A172 (cell line): ENCODE data around the gene TRUB1. TPM values are rescaled to one million over a fixed set of nuclear protein-coding genes. Genes with fewer than 3 reads are reported as not detected.
A peak's percentile ranks its signal among the peaks of the same experiment; 100 is the strongest.
"Not testable (repeated sequence)": the region's sequence is repeated elsewhere in the genome, so short reads cannot be mapped to it uniquely, and the experiment has no call there.

Experiments
- DNase-seq: peaks from one replicate; pipeline ENCODE4 v3.0.0-alpha.2; 2015; ENCODE audit warnings: low spot score
- total RNA-seq: library from RNA; depleted of rRNA; stranded (reverse); fragments of >200 nt; shearing (Covaris generic); gene quantifications from 2 replicates; pipeline ENCODE4 v1.2.3, GENCODE V29; 2014

Gene TRUB1
- total RNA-seq, 1 experiment from 2014 or later: 63.4 TPM

- DNase-seq: peak; percentile 93
Observed at GRCh38 chr10:114925587-114926586, 12.1 kb upstream of the TRUB1 start.

GRCh38 chr10:114928818-114929217, 9.2 kb upstream of the TRUB1 start:
- DNase-seq: peak; percentile 29

- no peak for DNase-seq
Observed at GRCh38 chr10:114930320-114930719, 7.7 kb upstream of the TRUB1 start.

DNA sequence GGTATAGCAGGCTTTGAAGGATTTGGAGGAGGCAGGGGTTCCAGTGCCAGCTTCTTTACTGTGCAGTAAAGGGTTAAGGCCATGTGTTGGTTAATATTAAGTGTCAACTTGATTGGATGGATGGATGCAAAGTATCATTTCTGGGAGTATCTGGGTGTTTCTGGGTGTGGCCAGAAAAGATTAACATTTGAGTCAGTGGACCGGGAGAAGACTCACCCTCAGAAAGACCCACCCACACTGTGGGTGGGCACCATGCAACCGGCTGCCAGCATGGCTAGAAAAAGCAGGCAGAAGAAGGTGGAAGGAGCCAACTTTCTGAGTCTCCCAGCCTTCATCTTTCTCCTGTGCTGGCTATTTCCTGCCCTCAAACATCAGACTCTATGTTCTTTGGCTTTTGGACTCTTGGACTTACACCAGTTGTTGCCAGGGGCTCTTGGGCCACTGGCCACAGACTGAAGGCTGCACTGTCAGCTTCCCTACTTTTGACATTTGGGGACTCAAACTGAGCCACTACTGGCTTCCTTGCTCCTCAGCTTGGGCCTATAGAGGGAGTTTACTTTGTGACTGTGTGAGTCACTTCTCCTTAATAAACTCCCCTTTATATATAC, 6.8 kb upstream of the TRUB1 start:
- no peak for DNase-seq

DNA sequence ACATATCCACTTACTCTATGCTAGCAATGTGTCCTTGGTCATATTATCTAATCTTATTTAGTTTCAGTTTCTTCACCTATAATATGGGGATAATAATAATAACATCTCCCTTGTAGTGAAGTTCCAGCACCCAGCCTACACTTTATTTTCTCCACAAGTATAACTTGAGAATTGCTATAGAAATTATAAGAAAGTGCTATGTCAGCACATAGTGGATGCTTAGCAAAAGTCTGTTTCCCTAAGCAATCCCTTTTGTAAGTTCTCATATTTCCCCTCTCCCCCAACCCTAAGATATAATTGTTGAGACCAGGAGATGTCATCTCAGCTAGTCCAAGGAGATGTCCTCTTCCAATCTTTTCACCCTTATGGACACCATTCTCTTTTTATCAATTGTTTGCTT, 5.8 kb upstream of the TRUB1 start:
- no peak for DNase-seq

GRCh38 chr10:114932945-114933344, 5.0 kb upstream of the TRUB1 start:
- DNase-seq: no peak

- no peak for DNase-seq
Observed at GRCh38 chr10:114933588-114933987, 4.4 kb upstream of the TRUB1 start.

DNA sequence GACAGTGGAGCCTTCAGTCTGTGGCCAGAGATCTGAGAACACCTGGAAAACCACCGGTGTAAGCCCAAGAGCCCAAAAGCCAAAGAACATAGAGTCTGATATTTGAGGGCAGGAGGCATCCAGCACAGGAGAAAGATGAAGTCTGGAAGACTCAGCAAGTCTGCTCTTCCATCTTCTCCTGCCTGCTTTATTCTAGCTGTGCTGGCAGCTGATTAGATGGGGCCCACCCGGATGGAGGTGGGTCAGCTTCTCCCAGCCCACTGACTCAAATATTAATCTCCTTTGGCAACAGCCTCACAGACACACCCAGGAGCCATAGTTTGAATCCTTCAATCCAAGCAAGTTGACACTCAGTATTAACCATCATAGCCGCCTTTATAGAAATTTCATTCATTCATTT, 4.0 kb upstream of the TRUB1 start:
- DNase-seq: not testable (repeated sequence)

- no peak for DNase-seq
Observed at GRCh38 chr10:114938856-114939193, 830 bp downstream of the TRUB1 start.

DNA sequence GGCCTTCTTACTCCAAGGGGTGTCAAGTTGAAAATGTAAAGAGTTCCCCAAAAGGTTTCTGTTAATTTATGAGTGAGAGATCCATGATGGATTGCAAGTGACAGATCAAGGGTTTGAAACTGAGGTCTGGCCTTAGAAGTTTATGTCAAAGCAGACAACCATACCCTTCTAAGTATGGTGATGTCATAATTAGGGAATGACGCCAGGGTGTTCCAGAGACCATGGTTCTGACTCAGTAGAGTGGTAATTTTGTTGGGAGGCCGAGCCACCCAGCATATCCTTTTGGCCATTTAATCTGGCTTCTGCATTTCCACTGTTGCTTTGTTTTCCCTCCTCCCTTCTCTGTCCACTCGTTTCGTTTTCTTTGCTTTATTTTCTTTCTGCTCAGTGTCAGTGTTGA, 2.7 kb downstream of the TRUB1 start:
- peak; percentile 21 for DNase-seq

GRCh38 chr10:114943000-114943399, 5.0 kb downstream of the TRUB1 start:
- no peak for DNase-seq

GRCh38 chr10:114953047-114953446, 15.1 kb downstream of the TRUB1 start:
- DNase-seq: no peak

GRCh38 chr10:114955984-114956383, 18.0 kb downstream of the TRUB1 start:
- no peak for DNase-seq

GRCh38 chr10:114956466-114956865, 18.5 kb downstream of the TRUB1 start:
- no peak for DNase-seq

GRCh38 chr10:114957122-114957521, 19.1 kb downstream of the TRUB1 start:
- no peak for DNase-seq

- DNase-seq: no peak
Observed at GRCh38 chr10:114957673-114958072, 19.7 kb downstream of the TRUB1 start.

- no peak for DNase-seq
Observed at GRCh38 chr10:114962441-114962840, 24.4 kb downstream of the TRUB1 start.

DNA sequence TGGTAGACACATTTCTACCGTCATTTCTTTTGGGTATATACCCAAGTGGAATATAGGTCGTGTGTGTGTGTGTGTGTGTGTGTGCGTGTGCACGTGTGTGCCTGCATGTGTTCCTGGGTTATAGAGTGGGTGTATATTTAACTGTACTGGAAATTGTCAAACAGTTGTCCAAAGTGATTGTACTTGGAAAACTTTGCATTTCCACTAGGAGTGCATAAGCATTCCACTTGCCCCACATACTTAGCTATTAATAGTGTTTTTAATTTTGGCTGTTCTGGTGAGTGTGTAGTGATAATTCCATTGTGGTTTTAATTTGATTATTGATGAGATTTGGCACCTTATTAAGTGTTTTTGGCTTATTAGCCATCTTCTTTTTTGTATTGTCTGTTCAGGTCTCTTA, 25.9 kb downstream of the TRUB1 start:
- no peak for DNase-seq

GRCh38 chr10:114967071-114967470, 29.1 kb downstream of the TRUB1 start:
- DNase-seq: no peak

DNA sequence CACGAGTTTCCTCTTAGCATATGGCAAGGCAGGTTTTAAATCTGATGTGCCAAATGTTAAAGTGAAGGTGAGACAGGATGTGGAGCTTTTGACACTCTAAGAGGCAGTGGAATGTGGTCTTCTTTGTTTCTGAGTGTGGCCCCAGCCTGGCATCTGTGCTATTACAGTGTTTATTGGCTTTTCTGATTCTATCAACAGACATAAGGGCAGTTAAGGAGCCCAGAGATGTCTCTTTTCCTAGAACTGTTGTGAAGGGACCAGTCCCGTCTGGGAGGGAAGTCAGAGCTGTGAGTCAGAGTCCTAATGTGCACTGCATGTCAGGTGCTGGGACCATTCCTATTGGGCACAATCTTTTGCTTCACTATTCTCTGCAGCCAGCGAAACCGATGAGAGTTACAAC, 32.5 kb downstream of the TRUB1 start:
- DNase-seq: peak; percentile 6

DNA sequence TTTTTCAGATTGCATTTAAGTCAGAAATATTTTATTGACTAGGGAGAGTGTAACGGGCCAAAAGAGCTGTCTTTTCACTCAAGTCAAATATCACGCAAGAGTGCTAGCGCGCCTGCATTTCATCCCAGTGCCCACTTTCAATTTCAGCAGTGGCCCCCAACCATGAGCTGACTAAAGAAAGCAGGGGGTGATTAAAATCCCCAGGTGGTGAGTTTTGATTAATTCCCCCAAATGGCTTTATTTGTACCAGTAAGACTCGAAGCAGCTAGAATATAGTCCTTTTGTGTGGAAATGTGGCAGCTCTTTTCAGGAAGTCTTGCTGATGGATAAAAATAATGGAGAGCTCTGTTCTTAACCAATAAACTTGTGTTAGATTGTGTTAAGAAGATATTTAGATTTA, 35.3 kb downstream of the TRUB1 start:
- DNase-seq: no peak

DNA sequence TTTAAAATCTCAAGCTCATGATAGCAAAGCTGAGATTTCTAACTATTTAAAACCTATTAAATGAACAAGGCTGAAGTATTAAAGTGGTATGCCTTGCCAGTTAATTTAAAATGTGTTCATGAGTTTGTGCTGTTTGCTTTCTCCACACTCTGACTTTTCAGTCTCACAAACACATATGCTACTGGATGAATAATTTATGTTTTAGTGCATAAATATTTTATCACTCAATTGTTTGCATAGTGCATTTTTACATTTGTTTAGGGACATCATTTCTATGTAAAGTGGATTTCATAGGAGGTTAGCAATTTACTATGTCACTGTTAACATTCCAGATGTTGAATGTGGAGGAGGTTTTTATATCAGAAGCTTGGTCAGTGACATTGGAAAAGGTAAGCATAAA, 36.0 kb downstream of the TRUB1 start:
- no peak for DNase-seq

DNA sequence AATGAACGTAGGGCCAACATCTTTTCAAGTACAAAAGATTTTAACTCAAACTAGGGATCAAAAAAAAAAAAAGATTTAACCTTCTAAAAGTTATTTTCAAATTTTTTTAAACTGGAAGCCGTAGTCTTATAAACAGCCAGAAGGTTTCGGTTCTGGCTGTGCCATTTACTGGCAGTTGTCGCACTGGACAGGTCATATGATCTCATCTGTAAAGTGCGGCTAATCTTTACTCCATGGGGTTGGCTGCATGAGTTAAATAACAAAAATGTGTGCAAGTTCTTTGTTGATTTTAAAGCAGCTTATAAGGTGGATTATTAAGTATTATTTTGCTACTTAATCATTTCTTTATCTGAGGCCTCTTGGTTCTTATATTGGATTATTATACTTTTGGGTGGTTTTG, 36.6 kb downstream of the TRUB1 start:
- DNase-seq: no peak
